GM21786 (cell line): ENCODE data around the gene CD6.

Experiments
- ATAC-seq: cut with Tn5 transposase; IDR thresholded peaks from one replicate; pipeline ENCODE4 v1.9.1; 2021; ENCODE audit not compliant: unreplicated experiment

The CD6 gene

DNA sequence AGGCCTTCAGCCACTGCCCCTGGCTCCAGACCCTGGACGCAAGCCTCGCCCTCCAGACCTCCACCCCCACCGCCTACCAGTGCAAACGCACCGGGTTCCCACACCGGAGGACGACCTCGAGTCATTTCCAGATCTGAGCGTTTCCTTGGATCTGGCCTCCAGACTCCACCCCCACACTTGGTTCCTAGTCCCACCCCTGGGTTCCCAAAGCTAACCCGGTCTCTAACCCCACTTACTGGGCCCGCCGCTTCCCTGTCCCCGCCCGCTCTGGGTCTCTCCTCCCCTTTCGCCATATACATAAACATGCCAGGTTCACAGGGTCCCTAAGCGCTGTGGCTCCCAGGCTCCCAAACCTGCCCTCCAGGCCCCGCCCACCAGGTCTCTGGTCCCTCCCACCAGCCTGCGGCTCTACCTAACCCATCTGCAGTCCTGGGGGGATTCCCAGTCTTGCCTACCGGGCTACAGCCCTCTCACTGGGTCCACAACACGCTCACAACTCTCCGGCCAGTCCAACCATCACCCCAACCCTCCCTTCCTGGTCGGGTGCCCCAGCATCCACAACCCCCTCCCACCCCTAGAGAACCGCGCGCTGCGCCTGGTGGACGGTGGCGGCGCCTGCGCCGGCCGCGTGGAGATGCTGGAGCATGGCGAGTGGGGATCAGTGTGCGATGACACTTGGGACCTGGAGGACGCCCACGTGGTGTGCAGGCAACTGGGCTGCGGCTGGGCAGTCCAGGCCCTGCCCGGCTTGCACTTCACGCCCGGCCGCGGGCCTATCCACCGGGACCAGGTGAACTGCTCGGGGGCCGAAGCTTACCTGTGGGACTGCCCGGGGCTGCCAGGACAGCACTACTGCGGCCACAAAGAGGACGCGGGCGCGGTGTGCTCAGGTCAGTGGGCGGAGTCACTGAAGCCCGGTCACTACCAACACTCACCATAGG lies 36.7 kb downstream of the CD6 start:
- no peak for ATAC-seq

GRCh38 chr11:61008971-61009370 lies 37.5 kb downstream of the CD6 start:
- ATAC-seq = no peak

GRCh38 chr11:61009392-61010275 lies 38.2 kb downstream of the CD6 start:
- ATAC-seq = no peak

DNA sequence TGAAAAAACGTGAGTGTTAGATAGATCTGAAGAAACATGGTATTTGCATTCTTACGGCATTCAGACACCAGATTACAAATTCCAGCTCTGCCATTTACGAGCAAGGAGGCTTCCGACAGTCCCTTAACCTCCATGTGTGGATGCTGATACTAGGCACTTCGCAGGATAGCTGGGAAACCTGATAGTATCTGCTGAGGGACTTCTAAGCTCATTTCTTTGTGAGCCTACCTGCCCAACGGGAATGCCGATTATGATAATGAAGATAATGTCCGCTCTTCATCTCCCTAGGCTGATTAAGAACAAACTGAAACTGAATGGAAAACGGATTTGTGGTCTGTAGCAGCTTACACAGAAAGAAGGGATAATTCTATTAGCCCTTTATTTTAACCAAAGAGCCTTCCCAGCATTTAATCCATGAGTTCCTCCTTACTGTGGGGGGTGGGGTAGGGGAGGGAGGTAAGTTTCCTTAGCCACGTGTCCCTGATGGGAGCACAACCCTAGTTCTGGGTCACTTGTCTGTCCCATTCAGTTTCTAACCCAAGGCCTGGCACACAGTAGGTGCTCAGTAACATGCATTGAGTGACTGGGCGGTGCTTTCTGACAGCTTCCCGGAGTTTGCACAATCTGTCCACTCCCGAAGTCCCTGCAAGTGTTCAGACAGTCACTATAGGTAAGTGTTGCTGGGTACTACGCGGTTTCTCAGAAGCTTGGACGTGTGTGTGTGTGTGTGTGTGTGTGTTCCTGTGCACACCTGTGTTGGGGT lies 39.2 kb downstream of the CD6 start:
- ATAC-seq = no peak

- no peak for ATAC-seq
Observed at GRCh38 chr11:61011229-61011870, 39.9 kb downstream of the CD6 start.

DNA sequence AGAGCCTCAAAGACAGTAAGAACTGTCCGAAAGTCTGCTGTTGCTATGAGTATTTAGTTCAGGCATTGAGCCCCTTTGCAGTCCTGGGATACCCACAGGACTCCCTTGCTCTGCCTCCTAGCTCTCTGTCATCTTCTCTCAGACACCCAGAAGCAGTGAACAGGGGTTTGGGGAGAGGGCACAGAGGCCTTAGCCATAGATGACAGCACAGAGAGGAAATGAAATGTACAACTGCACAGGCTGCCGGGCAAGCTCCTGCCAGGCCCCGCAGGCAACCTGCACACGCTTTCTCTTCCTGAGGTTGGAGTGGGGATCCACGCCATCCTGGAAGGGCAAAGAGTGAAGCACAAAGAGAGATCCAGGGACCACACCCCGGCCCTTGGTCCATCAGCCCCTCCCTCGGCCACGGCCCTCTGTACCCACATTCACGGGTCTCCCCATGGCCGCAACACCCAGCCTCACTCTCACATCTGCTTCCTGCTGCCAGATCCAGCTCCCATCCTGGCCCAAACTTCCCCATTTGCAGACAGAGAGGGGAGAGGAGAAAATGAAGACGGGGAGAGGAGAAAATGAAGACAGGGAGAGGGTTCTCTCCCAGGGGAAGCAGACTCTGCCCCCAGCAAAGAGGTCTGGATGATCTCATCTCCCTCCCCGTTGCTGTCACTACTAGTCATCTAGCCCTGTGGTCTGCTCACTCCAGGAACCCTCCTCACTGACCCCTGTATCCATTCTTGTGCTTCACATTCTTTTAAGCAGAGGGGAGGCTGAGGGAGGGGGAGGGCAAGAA lies 40.7 kb downstream of the CD6 start:
- no peak for ATAC-seq

DNA sequence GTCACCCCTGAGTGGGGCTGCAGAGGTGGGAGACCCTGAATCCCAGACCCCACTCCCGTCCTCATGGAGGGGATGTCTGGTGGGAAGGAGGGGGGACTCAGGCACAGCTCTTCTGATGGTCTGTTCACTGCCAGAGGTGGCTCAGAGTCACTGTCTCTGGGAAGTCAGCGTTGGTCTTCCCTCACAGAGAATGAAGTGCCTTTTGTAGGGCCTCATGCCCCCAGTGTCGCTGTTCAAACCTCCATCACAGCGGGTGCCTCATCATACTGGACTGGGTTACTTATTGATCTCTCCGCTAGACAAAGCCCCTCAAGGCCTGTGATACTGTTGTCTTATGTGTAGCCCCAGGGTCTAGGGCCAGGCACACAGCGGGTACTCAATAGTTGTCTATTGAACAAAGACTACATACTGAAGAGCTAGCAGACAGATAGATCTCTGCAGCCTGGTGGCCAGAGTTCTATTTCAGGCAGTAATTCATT lies 41.3 kb downstream of the CD6 start:
- no peak for ATAC-seq

- ATAC-seq = no peak
Observed at GRCh38 chr11:61018059-61018458, 46.6 kb downstream of the CD6 start.

- no peak for ATAC-seq
Observed at GRCh38 chr11:61019037-61019831, 47.8 kb downstream of the CD6 start.

DNA sequence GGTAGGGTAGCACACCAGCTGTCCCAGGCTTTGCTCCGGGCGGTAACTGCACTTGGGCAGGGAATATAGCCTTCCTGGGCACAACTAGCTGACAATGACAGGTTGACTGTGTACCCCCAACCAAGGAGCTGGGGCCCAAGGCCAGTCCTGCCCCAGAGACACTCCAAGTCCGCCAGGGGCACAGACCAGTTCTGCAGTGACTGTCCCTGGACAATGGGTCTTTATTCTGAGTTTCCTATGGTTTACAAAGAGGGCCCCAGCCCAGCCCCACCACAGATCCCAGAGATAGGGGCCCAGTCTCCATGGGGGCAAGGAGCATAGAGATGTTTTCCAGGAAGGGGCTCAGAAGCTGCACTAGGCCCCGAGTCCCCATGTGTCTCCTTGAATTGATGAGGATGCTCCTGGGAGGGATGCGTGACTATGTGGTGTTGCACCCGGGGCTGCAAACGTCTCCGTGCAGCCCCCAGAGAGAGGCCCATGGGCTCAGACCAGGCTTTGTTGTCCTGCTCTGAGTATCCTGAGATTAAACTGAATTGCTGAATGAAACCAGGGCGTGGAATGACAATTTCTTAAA lies 48.4 kb downstream of the CD6 start:
- no peak for ATAC-seq

- no peak for ATAC-seq
Observed at GRCh38 chr11:61020551-61021235, 49.2 kb downstream of the CD6 start.

- no peak for ATAC-seq
Observed at GRCh38 chr11:61021661-61022212, 50.3 kb downstream of the CD6 start.

GRCh38 chr11:61022311-61023085 lies 51.0 kb downstream of the CD6 start:
- ATAC-seq = no peak

GRCh38 chr11:61023086-61023965 lies 51.8 kb downstream of the CD6 start:
- no peak for ATAC-seq

- ATAC-seq = no peak
Observed at GRCh38 chr11:61023966-61024295, 52.5 kb downstream of the CD6 start.
